ENCODE results near the gene SUN3.
A peak's percentile ranks its signal among the peaks of the same experiment; 100 is the strongest.
"Not testable (repeated sequence)": the region's sequence is repeated elsewhere in the genome, so short reads cannot be mapped to it uniquely, and the experiment has no call there.

SUN3 gene

GRCh38 chr7:47942651-47943050, 86.3 kb downstream of the SUN3 start:
- not testable (repeated sequence) for DNase-seq

GRCh38 chr7:47942132-47942531, 86.8 kb downstream of the SUN3 start:
- no peak for DNase-seq

GRCh38 chr7:47941136-47941844, 87.6 kb downstream of the SUN3 start:
- peak in 1 of 2 donors; percentile 27 for DNase-seq

GRCh38 chr7:47940088-47941013, 88.6 kb downstream of the SUN3 start:
- no peak for DNase-seq

- DNase-seq: no peak
These were observed 89.4 kb downstream of the SUN3 start for GRCh38 chr7:47939425-47940036.

GRCh38 chr7:47938574-47939165, 90.2 kb downstream of the SUN3 start:
- no peak for DNase-seq

- DNase-seq: no peak
These were observed 91.0 kb downstream of the SUN3 start for GRCh38 chr7:47937711-47938573.
